Spleen (tissue), 13 donors: ENCODE results near the gene FGGY. TPM values are rescaled to one million over a fixed set of nuclear protein-coding genes. Genes with fewer than 3 reads are reported as not detected.
A peak's percentile ranks its signal among the peaks of the same experiment; 100 is the strongest.
"Not testable (repeated sequence)": the region's sequence is repeated elsewhere in the genome, so short reads cannot be mapped to it uniquely, and the experiment has no call there.

Source experiments
- DNase-seq: peaks from one replicate; pipeline ENCODE4 v3.0.0-alpha.2; 2020
- H3K27ac ChIP-seq, 8 donors: fragments of 200-600 bp; sonication (generic) in 7 of 8; 1 replicate in 4 of 8; 2 replicates in 4 of 8; pipeline versions ENCODE4 v1.5.0 to v1.8.0; 2016 to 2021; ENCODE audit warnings: inconsistent platforms in 4 of 8, mild to moderate bottlenecking in 4 of 8, moderate library complexity in 1 of 8
- H3K27me3 ChIP-seq, 7 donors: fragments of 200-600 bp; sonication (generic) in 6 of 7; replicated peaks in 1 of 7; 1 replicate in 4 of 7; 2 replicates in 3 of 7; pipeline versions ENCODE4 v1.5.0 to v1.8.0; 2016 to 2021; ENCODE audit warnings: inconsistent platforms in 3 of 7, mild to moderate bottlenecking in 1 of 7
- H3K36me3 ChIP-seq, 6 donors: fragments of 200-600 bp; sonication (generic) in 5 of 6; 1 replicate in 4 of 6; 2 replicates in 2 of 6; pipeline versions ENCODE4 v1.5.0 to v1.8.0; 2016 to 2021; ENCODE audit warnings: inconsistent platforms in 2 of 6
- H3K4me1 ChIP-seq, 6 donors: fragments of 200-600 bp; sonication (generic) in 5 of 6; 1 replicate in 3 of 6; 2 replicates in 3 of 6; pipeline versions ENCODE4 v1.5.0 to v1.8.0; 2016 to 2021; ENCODE audit warnings: inconsistent platforms in 3 of 6
- H3K4me3 ChIP-seq, 8 donors: fragments of 200-600 bp; sonication (generic) in 7 of 8; 1 replicate in 4 of 8; 2 replicates in 4 of 8; pipeline versions ENCODE4 v1.5.0 to v1.8.0; 2016 to 2021; ENCODE audit warnings: inconsistent platforms in 4 of 8, mild to moderate bottlenecking in 4 of 8, moderate library complexity in 2 of 8
- H3K9me3 ChIP-seq, 8 donors: fragments of 200-600 bp; sonication (generic) in 7 of 8; 1 replicate in 4 of 8; 2 replicates in 4 of 8; pipeline versions ENCODE4 v1.5.0 to v1.8.0; 2016 to 2021; ENCODE audit warnings: inconsistent platforms in 4 of 8
- CTCF ChIP-seq, 11 experiments: fragments of 200-600 bp in 7 of 11; fragments of 450-650 bp in 4 of 11; sonication (generic) in 4 of 11; IDR thresholded peaks in 8 of 11; conservative IDR thresholded peaks in 3 of 11; 1 replicate in 7 of 11; 2 replicates in 4 of 11; pipeline versions ENCODE4 v1.4.0 to v1.8.0; 2016 to 2021; ENCODE audit warnings: antibody characterized with exemption in 11 of 11, inconsistent platforms in 4 of 11, mild to moderate bottlenecking in 1 of 11
- POLR2A ChIP-seq, 3 donors: fragments of 450-650 bp; IDR thresholded peaks; one replicate each; pipeline ENCODE4 v1.5.1; 2017; ENCODE audit warnings: antibody characterized with exemption in 3 of 3, mild to moderate bottlenecking in 1 of 3
- POLR2AphosphoS5 ChIP-seq, 3 donors: sonication (generic); formaldehyde crosslinking; IDR thresholded peaks; one replicate each; pipeline ENCODE4 v1.5.1; 2017; ENCODE audit warnings: antibody characterized with exemption in 3 of 3
- WGBS, 5 donors: extraction: QIAGEN DNeasy Blood & Tissue Kit in 3 of 5; methylation state at CpG; one replicate each; pipeline versions ENCODE4 v1.1.5 to v1.1.7; 2013 to 2018; 5-methylcytosine and 5-hydroxymethylcytosine counted together
- intact Hi-C: fragments of 100-400 bp; cut with DNase I; formaldehyde crosslinking; loops from one replicate; pipeline ENCODE4 v1.15.0; 2023; ENCODE audit warnings: low total_unique reads
- long read RNA-seq, 2 donors: transcript quantifications; one replicate each; lab custom pipeline, GENCODE V29; 2026
- polyA plus RNA-seq, 3 donors: library from polyadenylated mRNA; stranded (reverse); fragments of 200-250 nt; gene quantifications; one replicate each; pipeline ENCODE4 v1.2.1, GENCODE V29; 2013
- total RNA-seq, 7 donors: library from RNA; depleted of rRNA in 3 of 7; stranded (reverse); fragments of >200 nt in 3 of 7; fragmentation: NEBNext Ultra II Directional in 4 of 7; extraction: Animal tissue kit (Norgen Biotek cat#: 25700) in 4 of 7; gene quantifications; one replicate each; pipeline versions ENCODE4 v1.1.0 to v1.2.1, GENCODE V29; 2016 to 2021
- donor health status: healthy with polysubstance abuse.
- donor health status: DM: no; HTN: no; CAD: no; lungs with moderate emphysema.
- donor health status: DM: no; HTN: no; CAD: no.
- donor health status: Bipolar disorder and iron deficiency.
- donor health status: healthy.
- donor health status: DM: no; HTN: no; CAD: no.
- donor health status: DM: yes; HTN: yes; CAD: no.

Gene FGGY
- total RNA-seq (10 to 100 TPM; 10.8 to 27.8 (median 14.3) TPM), polyA plus RNA-seq (1 to 10 TPM; 1.7 to 6.0 (median 2.4) TPM)
- long read RNA-seq, donor 1, partial matches to known transcripts: 0 of 1 reads
- long read RNA-seq, donor 1, other reads (novel, unspliced or antisense): 0 of 1 reads
- long read RNA-seq, donor 2, partial matches to known transcripts: 0 of 1 reads
- long read RNA-seq, donor 2, other reads (novel, unspliced or antisense): 0 of 1 reads

- peak; percentile 99 for DNase-seq
- Histone ChIP-seq H3K27ac (peak within 1 kb of the TSS; percentile 88 to 97 (median 94)), H3K4me3 (peak within 1 kb of the TSS; percentile 21 to 74 (median 39)), H3K36me3 (no peaks in the 10 kb centered on the region), H3K9me3 (no peaks in the 10 kb centered on the region), H3K27me3 (no peaks in the 10 kb centered on the region), H3K4me1 (peaks cover 15 to 59% (median 40%) of the 10 kb centered on the region in 6 donors)
- peak; percentile 59 to 79 (median 78) for TF ChIP-seq POLR2A (IDR thresholded peaks at IDR 0.05)
- TF ChIP-seq POLR2AphosphoS5 (IDR thresholded peaks at IDR 0.05): peak; percentile 91 to 96 (median 94)
- peak in 4 of 11 experiments; percentile 14 to 34 (median 32) for TF ChIP-seq CTCF (IDR thresholded peaks at IDR 0.05 in 8 of 11, conservative IDR thresholded peaks at IDR 0.05 in 3 of 11)
- intact Hi-C loops: loop anchor here (10.0 kb wide), 3 partner anchors 392 to 512 kb away; partner anchors contain the start of gene JUN
- WGBS, 5 donors: 0 to 2% (median 1%) methylated on average over 26 to 78 of the region's 78 CpGs
These were observed at the start of gene FGGY for GRCh38 chr1:59296358-59297256. Gene FGGY (plus strand): TSS chr1:59297094. CDS start chr1:59321550, 24,456 bp downstream.

- no peaks in the 10 kb centered on the region for H3K36me3 ChIP-seq
- H3K27me3 ChIP-seq: no peaks in the 10 kb centered on the region
- no peaks in the 10 kb centered on the region for H3K4me1 ChIP-seq
- no peak for DNase-seq
- H3K9me3 ChIP-seq: peaks cover 0 to 26% (median 19%) of the 10 kb centered on the region in 8 donors
- intact Hi-C loops: no loop called here
- no peak overlapping the region for H3K27ac ChIP-seq
- 33 to 76% (median 67%) methylated on average over 1 of the region's 1 CpG for WGBS, 5 donors
- TF ChIP-seq POLR2A (IDR thresholded peaks at IDR 0.05) (no peak), CTCF (IDR thresholded peaks at IDR 0.05 in 8 of 11, conservative IDR thresholded peaks at IDR 0.05 in 3 of 11) (no peak), POLR2AphosphoS5 (IDR thresholded peaks at IDR 0.05) (no peak)
- no peak overlapping the region for H3K4me3 ChIP-seq
These were observed 48.1 kb upstream of the FGGY start for GRCh38 chr1:59248758-59249157.

- Histone ChIP-seq H3K4me1 (no peaks in the 10 kb centered on the region), H3K27me3 (no peaks in the 10 kb centered on the region), H3K4me3 (no peak overlapping the region), H3K27ac (no peak overlapping the region), H3K9me3 (peaks cover 0 to 21% (median 17%) of the 10 kb centered on the region in 8 donors), H3K36me3 (no peaks in the 10 kb centered on the region)
- intact Hi-C loops: no loop called here
- WGBS, 5 donors: 82 to 91% (median 90%) methylated on average over 4 of the region's 4 CpGs
- DNase-seq: no peak
- TF ChIP-seq POLR2A (IDR thresholded peaks at IDR 0.05): no peak
- no peak for TF ChIP-seq POLR2AphosphoS5 (IDR thresholded peaks at IDR 0.05)
- no peak for TF ChIP-seq CTCF (IDR thresholded peaks at IDR 0.05 in 8 of 11, conservative IDR thresholded peaks at IDR 0.05 in 3 of 11)
These were observed 47.3 kb upstream of the FGGY start for GRCh38 chr1:59249396-59250137.

- H3K27ac ChIP-seq, H3K4me1 ChIP-seq, H3K27me3 ChIP-seq, H3K36me3 ChIP-seq, H3K4me3 ChIP-seq, DNase-seq, intact Hi-C loops: not testable (repeated sequence)
- 88 to 93% (median 91%) methylated on average over 7 to 12 of the region's 12 CpGs for WGBS, 5 donors
- H3K9me3 ChIP-seq: peaks cover 0 to 17% (median 16%) of the 10 kb centered on the region in 8 donors
These were observed 45.8 kb upstream of the FGGY start for GRCh38 chr1:59251061-59251460.

GRCh38 chr1:59256429-59256828, 40.5 kb upstream of the FGGY start:
- H3K4me1 ChIP-seq, intact Hi-C loops, H3K9me3 ChIP-seq, H3K27me3 ChIP-seq, H3K4me3 ChIP-seq, H3K36me3 ChIP-seq, DNase-seq, H3K27ac ChIP-seq: not testable (repeated sequence)
- 94 to 100% (median 100%) methylated on average over 1 of the region's 1 CpG; no CpG with 5 or more reads in 2 of the 5 donors for WGBS, 5 donors
